CD1c-positive myeloid dendritic cell (primary cell): ENCODE results near the gene GTPBP6.
"Not testable (repeated sequence)": the region's sequence is repeated elsewhere in the genome, so short reads cannot be mapped to it uniquely, and the experiment has no call there.

ENCODE experiments used
- DNase-seq: peaks from one replicate; pipeline ENCODE4 v3.0.0-alpha.2; 2016; ENCODE audit errors: extremely low spot score

Gene GTPBP6

GRCh38 chrX:292900-293897, 25.4 kb downstream of the GTPBP6 start:
- DNase-seq, result no peak

GRCh38 chrX:291411-291901, 27.1 kb downstream of the GTPBP6 start:
- no peak for DNase-seq

- no peak for DNase-seq
Observed at GRCh38 chrX:290476-291166, 28.0 kb downstream of the GTPBP6 start.

GRCh38 chrX:288561-288991, 30.0 kb downstream of the GTPBP6 start:
- DNase-seq, result no peak

- no peak for DNase-seq
Observed at GRCh38 chrX:287670-288069, 30.9 kb downstream of the GTPBP6 start.

- DNase-seq, result no peak
Observed at GRCh38 chrX:285076-285677, 33.4 kb downstream of the GTPBP6 start.

GRCh38 chrX:283115-283845, 35.3 kb downstream of the GTPBP6 start:
- DNase-seq, result peak; percentile 93

GRCh38 chrX:282000-282681, 36.5 kb downstream of the GTPBP6 start:
- DNase-seq, result not testable (repeated sequence)

GRCh38 chrX:281166-281999, 37.2 kb downstream of the GTPBP6 start, which contains the start of gene PLCXD1:
TSS of gene PLCXD1 (plus strand) at chrX:281381. CDS start at chrX:284188, 2,807 bp downstream.
- DNase-seq, result no peak

- not testable (repeated sequence) for DNase-seq
Observed at GRCh38 chrX:280722-281121, 37.9 kb downstream of the GTPBP6 start.

- DNase-seq, result not testable (repeated sequence)
Observed at GRCh38 chrX:279757-280604, 38.6 kb downstream of the GTPBP6 start.

- peak; percentile 49 for DNase-seq
Observed at GRCh38 chrX:276581-277201, 41.9 kb downstream of the GTPBP6 start.

- peak; percentile 80 for DNase-seq
Observed at GRCh38 chrX:275967-276580, 42.5 kb downstream of the GTPBP6 start.

GRCh38 chrX:275476-275966, 43.1 kb downstream of the GTPBP6 start:
- DNase-seq, result no peak

GRCh38 chrX:274904-275475, 43.6 kb downstream of the GTPBP6 start:
- DNase-seq, result peak; percentile 89

- no peak for DNase-seq
Observed at GRCh38 chrX:270848-271367, 47.7 kb downstream of the GTPBP6 start.

GRCh38 chrX:267771-268261, 50.8 kb downstream of the GTPBP6 start:
- DNase-seq, result no peak
